AG09319 (cell line): ENCODE results near the gene FCHO1.
"Not testable (repeated sequence)": the region's sequence is repeated elsewhere in the genome, so short reads cannot be mapped to it uniquely, and the experiment has no call there.

Source experiments
- DNase-seq: peaks from one replicate; pipeline ENCODE4 v3.0.0-alpha.2; 2010; ENCODE audit warnings: low read depth; ENCODE audit errors: extremely low read depth
- CTCF ChIP-seq: IDR thresholded peaks from 2 replicates; pipeline ENCODE4 v1.5.1; 2011; ENCODE audit warnings: low read depth, mild to moderate bottlenecking, inconsistent platforms, low read length, moderate library complexity

FCHO1 gene

GRCh38 chr19:17794412-17794730, 43.1 kb downstream of the FCHO1 start:
- DNase-seq: no peak

GRCh38 chr19:17794731-17795494, 43.6 kb downstream of the FCHO1 start, which contains the start of gene B3GNT3:
TSS of gene B3GNT3 (plus strand) at chr19:17795138. CDS start at chr19:17807808, 12,670 bp downstream.
- no peak for TF ChIP-seq CTCF
- DNase-seq: no peak

More at GRCh38 chr19:17794412-17794730, 43.1 kb downstream of the FCHO1 start:
- TF ChIP-seq CTCF: no peak

- TF ChIP-seq CTCF: no peak
- DNase-seq: no peak
Measured at GRCh38 chr19:17795495-17795856, 44.2 kb downstream of the FCHO1 start.

GRCh38 chr19:17796013-17796837, 44.9 kb downstream of the FCHO1 start:
- TF ChIP-seq CTCF: no peak
- no peak for DNase-seq

GRCh38 chr19:17796838-17797423, 45.7 kb downstream of the FCHO1 start:
- TF ChIP-seq CTCF: no peak
- DNase-seq: no peak

- TF ChIP-seq CTCF: no peak
- DNase-seq: no peak
Measured at GRCh38 chr19:17797424-17798201, 46.3 kb downstream of the FCHO1 start.

GRCh38 chr19:17798599-17798998, 47.3 kb downstream of the FCHO1 start:
- DNase-seq: not testable (repeated sequence)
